ENCODE measurements around the gene IKZF5. TPM values are rescaled to one million over a fixed set of nuclear protein-coding genes. Genes with fewer than 3 reads are reported as not detected.

Gene IKZF5
- polyA plus RNA-seq, 1 experiment, result 4.9 TPM

DNA sequence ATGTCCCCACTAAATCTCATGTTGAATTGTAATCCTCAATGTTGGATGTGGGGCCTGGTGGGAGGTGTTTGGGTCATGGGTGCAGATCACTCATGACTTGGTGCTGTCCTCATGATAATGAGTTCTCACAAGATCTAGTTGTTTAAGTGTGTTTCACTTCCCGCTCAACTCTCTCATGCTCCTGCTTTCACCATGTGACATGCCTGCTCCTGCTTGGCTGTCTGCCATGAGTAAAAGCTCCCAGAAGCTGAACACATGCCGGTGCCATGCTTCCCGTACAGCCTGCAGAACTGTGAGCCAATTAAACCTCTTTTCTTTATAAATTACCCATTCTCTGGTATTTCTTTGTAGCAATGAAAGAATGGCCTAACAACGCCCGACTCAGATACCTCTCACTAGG lies 34.6 kb downstream of the IKZF5 start:
- Histone ChIP-seq H3K4me3 (ENCODE audit: low read depth, low read length) (no peak overlapping the region), H3K36me3 (ENCODE audit: control insufficient read depth, insufficient read depth, low read length) (no peaks in the 10 kb centered on the region), H3K27me3 (ENCODE audit: control insufficient read depth, insufficient read depth, low read length) (no peaks in the 10 kb centered on the region; the same call in 1 of the 2 replicates)
- CTCF ChIA-PET, result no interaction called here
- TF ChIP-seq CTCF (IDR thresholded peaks at IDR 0.05; ENCODE audit: insufficient read depth, low read depth, low read length), result no peak
- no peak for DNase-seq (ENCODE audit: low read depth)
- POLR2A ChIA-PET, result no interaction called here

GRCh38 chr10:122968698-122969097 lies 39.9 kb downstream of the IKZF5 start:
- CTCF ChIA-PET, result interaction anchor here (0.7 to 3.7 kb wide), 2 partner anchors 12 to 177 kb away, joined by 3 to 17 read pairs; partner anchors contain the start of gene PSTK
- TF ChIP-seq CTCF (IDR thresholded peaks at IDR 0.05; ENCODE audit: insufficient read depth, low read depth, low read length), result no peak

DNA sequence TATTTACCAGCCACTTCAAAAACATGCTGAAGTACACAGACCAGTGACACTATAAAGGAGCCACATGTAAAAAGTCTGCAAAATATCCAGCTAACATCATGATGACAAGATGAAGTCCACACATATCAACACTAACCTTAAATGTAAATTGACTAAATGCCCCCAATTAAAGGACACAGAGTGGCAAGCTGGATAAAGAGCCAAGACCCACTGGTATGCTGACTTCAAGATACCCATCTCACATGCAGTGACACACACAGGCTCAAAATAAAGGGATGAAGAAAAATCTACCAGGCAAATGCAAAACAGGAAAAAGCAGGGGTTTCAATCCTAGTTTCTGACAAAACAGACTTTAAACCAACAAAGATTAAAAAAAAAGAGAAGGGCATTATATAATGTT lies 41.7 kb downstream of the IKZF5 start:
- no peak overlapping the region for H3K4me3 ChIP-seq (ENCODE audit: low read depth, low read length)
- H3K27me3 ChIP-seq (ENCODE audit: control insufficient read depth, insufficient read depth, low read length), result no peaks in the 10 kb centered on the region
- CTCF ChIA-PET, result interaction anchor here (1.5 kb wide), 1 partner anchor 13 kb away, joined by 5 read pairs; the partner anchor contains the start of gene PSTK
- H3K36me3 ChIP-seq (ENCODE audit: control insufficient read depth, insufficient read depth, low read length), result no peaks in the 10 kb centered on the region
- no peak for TF ChIP-seq CTCF (IDR thresholded peaks at IDR 0.05; ENCODE audit: insufficient read depth, low read depth, low read length)
- no peak for DNase-seq (ENCODE audit: low read depth)
- POLR2A ChIA-PET, result no interaction called here

More at GRCh38 chr10:122968698-122969097, 39.9 kb downstream of the IKZF5 start:
- Histone ChIP-seq H3K4me3 (ENCODE audit: low read depth, low read length) (no peak overlapping the region), H3K27me3 (ENCODE audit: control insufficient read depth, insufficient read depth, low read length) (no peaks in the 10 kb centered on the region; the same call in 1 of the 2 replicates), H3K36me3 (ENCODE audit: control insufficient read depth, insufficient read depth, low read length) (no peaks in the 10 kb centered on the region)
- POLR2A ChIA-PET, result no interaction called here
- no peak for DNase-seq (ENCODE audit: low read depth)

GRCh38 chr10:122962405-122962804 lies 46.2 kb downstream of the IKZF5 start:
- no peak for TF ChIP-seq CTCF (IDR thresholded peaks at IDR 0.05; ENCODE audit: insufficient read depth, low read depth, low read length)
- H3K4me3 ChIP-seq (ENCODE audit: low read depth, low read length), result no peak overlapping the region
- H3K36me3 ChIP-seq (ENCODE audit: control insufficient read depth, insufficient read depth, low read length), result no peaks in the 10 kb centered on the region
- DNase-seq (ENCODE audit: low read depth), result no peak
- ChIA-PET POLR2A (no interaction called here), CTCF (no interaction called here)
- H3K27me3 ChIP-seq (ENCODE audit: control insufficient read depth, insufficient read depth, low read length), result no peaks in the 10 kb centered on the region

GRCh38 chr10:122957474-122957873 lies 51.1 kb downstream of the IKZF5 start:
- CTCF ChIA-PET, result interaction anchor here (1.1 to 1.3 kb wide), 2 partner anchors 12 to 14 kb away, joined by 3 to 4 read pairs; no protein-coding TSS in a partner anchor
- no peak overlapping the region for H3K4me3 ChIP-seq (ENCODE audit: low read depth, low read length)

More at GRCh38 chr10:122957474-122957873, 51.1 kb downstream of the IKZF5 start:
- no peak for DNase-seq (ENCODE audit: low read depth)
- POLR2A ChIA-PET, result no interaction called here
- no peak for TF ChIP-seq CTCF (IDR thresholded peaks at IDR 0.05; ENCODE audit: insufficient read depth, low read depth, low read length)
- Histone ChIP-seq H3K27me3 (ENCODE audit: control insufficient read depth, insufficient read depth, low read length) (no peaks in the 10 kb centered on the region), H3K36me3 (ENCODE audit: control insufficient read depth, insufficient read depth, low read length) (no peaks in the 10 kb centered on the region)
